Measurements from ENCODE around the gene TUBGCP4. TPM values are rescaled to one million over a fixed set of nuclear protein-coding genes. Genes with fewer than 3 reads are reported as not detected.

The TUBGCP4 gene
- total and polyA plus RNA-seq, 9 of the 15 experiments (the other 6 are each of a cell fraction or from before 2014, with no cell fraction given) = 10.7 to 50.2 (median 29.6) TPM

DNA sequence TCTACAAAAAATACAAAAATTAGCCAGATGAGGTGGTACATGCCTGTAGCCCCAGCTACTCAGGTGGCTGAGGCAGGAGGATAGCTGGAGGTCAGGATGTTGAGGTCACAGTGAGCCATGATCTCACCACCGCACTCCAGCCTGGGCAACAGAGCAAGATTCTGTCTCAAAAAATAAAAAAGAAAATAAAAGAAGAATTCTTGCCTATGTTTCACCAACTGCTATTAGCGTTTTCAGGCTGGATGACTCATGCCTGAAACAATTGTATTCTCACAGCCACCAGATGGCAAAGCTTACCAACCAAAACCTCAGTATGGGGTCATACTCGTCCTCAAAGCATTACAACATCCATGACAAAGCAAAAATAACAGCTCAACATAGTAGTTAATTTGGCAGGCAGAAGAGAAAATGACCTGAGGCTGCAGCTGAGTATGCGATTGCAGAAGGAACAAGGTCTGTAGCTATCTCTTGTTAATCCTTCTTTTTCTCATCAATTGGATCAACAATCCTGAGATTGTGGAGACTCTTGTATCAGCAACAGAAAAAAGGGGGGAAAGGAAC lies 69.9 kb downstream of the TUBGCP4 start (continued):
- TF ChIP-seq PBX2 (CRISPR knock-in tag; IDR thresholded peaks at IDR 0.05; ENCODE audit: low read depth) (no peak), PBX2 (tag; conservative IDR thresholded peaks at IDR 0.05; ENCODE audit: low read depth) (0 out of 2 replicates have a peak, but pooled peaks have one; percentile 23), GATA2 (CRISPR knock-in tag; IDR thresholded peaks at IDR 0.05) (no peak), PML (IDR thresholded peaks at IDR 0.05; ENCODE audit: low read length) (no peak), ZNF766 (CRISPR knock-in tag; conservative IDR thresholded peaks at IDR 0.05) (0 out of 2 replicates have a peak, but pooled peaks have one; percentile 33), ZNF583 (CRISPR knock-in tag; IDR thresholded peaks at IDR 0.05) (no peak), RBM25 (IDR thresholded peaks at IDR 0.05; ENCODE audit: low read depth, low read length, severe bottlenecking) (no peak), BDP1 (IDR thresholded peaks at IDR 0.05; ENCODE audit: insufficient read depth, insufficient read length) (no peak), CCNT2 (IDR thresholded peaks at IDR 0.05; ENCODE audit: borderline replicate concordance, extremely low read depth, insufficient read length, low read depth, low read length) (no peak), NR0B1 (IDR thresholded peaks at IDR 0.05; ENCODE audit: partially characterized antibody) (no peak), GABPA (tag; conservative IDR thresholded peaks at IDR 0.05; ENCODE audit: low read depth) (no peak)
- TF ChIP-seq, protein P1, sequence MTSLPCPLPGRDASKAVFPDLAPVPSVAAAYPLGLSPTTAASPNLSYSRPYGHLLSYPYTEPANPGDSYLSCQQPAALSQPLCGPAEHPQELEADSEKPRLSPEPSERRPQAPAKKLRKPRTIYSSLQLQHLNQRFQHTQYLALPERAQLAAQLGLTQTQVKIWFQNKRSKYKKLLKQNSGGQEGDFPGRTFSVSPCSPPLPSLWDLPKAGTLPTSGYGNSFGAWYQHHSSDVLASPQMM (CRISPR knock-in tag; IDR thresholded peaks at IDR 0.05) = no peak
- TF ChIP-seq, protein P2, sequence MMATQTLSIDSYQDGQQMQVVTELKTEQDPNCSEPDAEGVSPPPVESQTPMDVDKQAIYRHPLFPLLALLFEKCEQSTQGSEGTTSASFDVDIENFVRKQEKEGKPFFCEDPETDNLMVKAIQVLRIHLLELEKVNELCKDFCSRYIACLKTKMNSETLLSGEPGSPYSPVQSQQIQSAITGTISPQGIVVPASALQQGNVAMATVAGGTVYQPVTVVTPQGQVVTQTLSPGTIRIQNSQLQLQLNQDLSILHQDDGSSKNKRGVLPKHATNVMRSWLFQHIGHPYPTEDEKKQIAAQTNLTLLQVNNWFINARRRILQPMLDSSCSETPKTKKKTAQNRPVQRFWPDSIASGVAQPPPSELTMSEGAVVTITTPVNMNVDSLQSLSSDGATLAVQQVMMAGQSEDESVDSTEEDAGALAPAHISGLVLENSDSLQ (IDR thresholded peaks at IDR 0.05) = no peak
- TF ChIP-seq, protein P3, sequence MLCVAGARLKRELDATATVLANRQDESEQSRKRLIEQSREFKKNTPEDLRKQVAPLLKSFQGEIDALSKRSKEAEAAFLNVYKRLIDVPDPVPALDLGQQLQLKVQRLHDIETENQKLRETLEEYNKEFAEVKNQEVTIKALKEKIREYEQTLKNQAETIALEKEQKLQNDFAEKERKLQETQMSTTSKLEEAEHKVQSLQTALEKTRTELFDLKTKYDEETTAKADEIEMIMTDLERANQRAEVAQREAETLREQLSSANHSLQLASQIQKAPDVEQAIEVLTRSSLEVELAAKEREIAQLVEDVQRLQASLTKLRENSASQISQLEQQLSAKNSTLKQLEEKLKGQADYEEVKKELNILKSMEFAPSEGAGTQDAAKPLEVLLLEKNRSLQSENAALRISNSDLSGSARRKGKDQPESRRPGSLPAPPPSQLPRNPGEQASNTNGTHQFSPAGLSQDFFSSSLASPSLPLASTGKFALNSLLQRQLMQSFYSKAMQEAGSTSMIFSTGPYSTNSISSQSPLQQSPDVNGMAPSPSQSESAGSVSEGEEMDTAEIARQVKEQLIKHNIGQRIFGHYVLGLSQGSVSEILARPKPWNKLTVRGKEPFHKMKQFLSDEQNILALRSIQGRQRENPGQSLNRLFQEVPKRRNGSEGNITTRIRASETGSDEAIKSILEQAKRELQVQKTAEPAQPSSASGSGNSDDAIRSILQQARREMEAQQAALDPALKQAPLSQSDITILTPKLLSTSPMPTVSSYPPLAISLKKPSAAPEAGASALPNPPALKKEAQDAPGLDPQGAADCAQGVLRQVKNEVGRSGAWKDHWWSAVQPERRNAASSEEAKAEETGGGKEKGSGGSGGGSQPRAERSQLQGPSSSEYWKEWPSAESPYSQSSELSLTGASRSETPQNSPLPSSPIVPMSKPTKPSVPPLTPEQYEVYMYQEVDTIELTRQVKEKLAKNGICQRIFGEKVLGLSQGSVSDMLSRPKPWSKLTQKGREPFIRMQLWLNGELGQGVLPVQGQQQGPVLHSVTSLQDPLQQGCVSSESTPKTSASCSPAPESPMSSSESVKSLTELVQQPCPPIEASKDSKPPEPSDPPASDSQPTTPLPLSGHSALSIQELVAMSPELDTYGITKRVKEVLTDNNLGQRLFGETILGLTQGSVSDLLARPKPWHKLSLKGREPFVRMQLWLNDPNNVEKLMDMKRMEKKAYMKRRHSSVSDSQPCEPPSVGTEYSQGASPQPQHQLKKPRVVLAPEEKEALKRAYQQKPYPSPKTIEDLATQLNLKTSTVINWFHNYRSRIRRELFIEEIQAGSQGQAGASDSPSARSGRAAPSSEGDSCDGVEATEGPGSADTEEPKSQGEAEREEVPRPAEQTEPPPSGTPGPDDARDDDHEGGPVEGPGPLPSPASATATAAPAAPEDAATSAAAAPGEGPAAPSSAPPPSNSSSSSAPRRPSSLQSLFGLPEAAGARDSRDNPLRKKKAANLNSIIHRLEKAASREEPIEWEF (CRISPR knock-in tag; IDR thresholded peaks at IDR 0.05) = no peak
- TF ChIP-seq, protein P4, sequence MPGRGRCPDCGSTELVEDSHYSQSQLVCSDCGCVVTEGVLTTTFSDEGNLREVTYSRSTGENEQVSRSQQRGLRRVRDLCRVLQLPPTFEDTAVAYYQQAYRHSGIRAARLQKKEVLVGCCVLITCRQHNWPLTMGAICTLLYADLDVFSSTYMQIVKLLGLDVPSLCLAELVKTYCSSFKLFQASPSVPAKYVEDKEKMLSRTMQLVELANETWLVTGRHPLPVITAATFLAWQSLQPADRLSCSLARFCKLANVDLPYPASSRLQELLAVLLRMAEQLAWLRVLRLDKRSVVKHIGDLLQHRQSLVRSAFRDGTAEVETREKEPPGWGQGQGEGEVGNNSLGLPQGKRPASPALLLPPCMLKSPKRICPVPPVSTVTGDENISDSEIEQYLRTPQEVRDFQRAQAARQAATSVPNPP (IDR thresholded peaks at IDR 0.05; ENCODE audit: borderline replicate concordance, insufficient read depth, insufficient read length) = no peak

Data from K562 (cell line).